B cell (primary cell): ENCODE results near the gene DMPK. TPM values are rescaled to one million over a fixed set of nuclear protein-coding genes. Genes with fewer than 3 reads are reported as not detected.
"Not testable (repeated sequence)": the region's sequence is repeated elsewhere in the genome, so short reads cannot be mapped to it uniquely, and the experiment has no call there.

Experiments used
- ATAC-seq: fragments of 200-7000 bp; cut with Tn5 transposase; one replicate; pipeline ENCODE4 v1.10.0; 2021; ENCODE audit warnings: low read depth, mild to moderate bottlenecking, moderate number of reproducible peaks, moderate library complexity
- CTCF ChIA-PET: fragments of 350-600 bp; sonication (Branson Sonifier 250); formaldehyde crosslinking; loops from one replicate; lab custom pipeline; 2021; ENCODE audit warnings: antibody characterized with exemption, inconsistent platforms; lab: Charles Lee
- POLR2A ChIA-PET: fragments of 350-600 bp; sonication (Branson Sonifier 250); formaldehyde crosslinking; loops from one replicate; lab custom pipeline; 2021; ENCODE audit warnings: antibody characterized with exemption; lab: Charles Lee
- DNase-seq: peaks from one replicate; pipeline ENCODE4 v3.0.0; 2013
- H2AFZ ChIP-seq: 2 replicates; pipeline ENCODE4 v1.6.1; 2012; ENCODE audit warnings: mild to moderate bottlenecking, low read depth, low read length; ENCODE audit not compliant: insufficient read depth, poor library complexity, severe bottlenecking
- H3K27ac ChIP-seq, 2 donors: 1 replicate in 1 of 2; 2 replicates in 1 of 2; pipeline ENCODE4 v1.5.1; 2012 to 2013; ENCODE audit warnings: low read length in 2 of 2, mild to moderate bottlenecking in 2 of 2, moderate library complexity in 1 of 2
- H3K27me3 ChIP-seq, 4 experiments: fragments of 200-600 bp in 1 of 4; sonication (generic) in 1 of 4; replicated peaks in 1 of 4; 1 replicate in 2 of 4; 2 replicates in 2 of 4; pipeline versions ENCODE4 v1.6.1 to v1.7.0; 2013 to 2016; ENCODE audit warnings: low read length in 3 of 4, mild to moderate bottlenecking in 2 of 4, mixed read lengths in 1 of 4, moderate library complexity in 1 of 4; ENCODE audit not compliant: insufficient read depth in 4 of 4, control insufficient read depth in 3 of 4; ENCODE audit errors: control extremely low read depth in 1 of 4
- H3K36me3 ChIP-seq, 2 experiments: replicated peaks in 1 of 2; 1 replicate in 1 of 2; 2 replicates in 1 of 2; pipeline versions ENCODE4 v1.6.1 to v1.7.1; 2013; ENCODE audit warnings: low read length in 1 of 2; ENCODE audit not compliant: insufficient read depth in 2 of 2, control insufficient read depth in 1 of 2; ENCODE audit errors: control extremely low read depth in 1 of 2, extremely low read depth in 1 of 2
- H3K4me1 ChIP-seq, 2 donors: fragments of 200-600 bp in 1 of 2; sonication (generic) in 1 of 2; 1 replicate in 1 of 2; 2 replicates in 1 of 2; pipeline versions ENCODE4 v1.5.1 to v1.6.1; 2013 to 2017; ENCODE audit warnings: low read length in 2 of 2; ENCODE audit not compliant: control insufficient read depth in 2 of 2, insufficient read depth in 2 of 2
- H3K4me2 ChIP-seq: replicated peaks from 2 replicates; pipeline ENCODE3; 2012; ENCODE audit warnings: mild to moderate bottlenecking, low read depth, low read length; ENCODE audit not compliant: poor library complexity, severe bottlenecking
- H3K4me3 ChIP-seq, 5 experiments: fragments of 200-600 bp in 1 of 5; sonication (generic) in 1 of 5; 1 replicate in 3 of 5; 2 replicates in 2 of 5; pipeline versions ENCODE4 v1.5.1 to v1.7.0; 2011 to 2016; ENCODE audit warnings: low read length in 4 of 5, mild to moderate bottlenecking in 4 of 5, low read depth in 2 of 5, control low read depth in 1 of 5, moderate library complexity in 1 of 5; ENCODE audit not compliant: insufficient read depth in 1 of 5; ENCODE audit errors: control extremely low read depth in 1 of 5, extremely low read depth in 1 of 5
- H3K79me2 ChIP-seq: fragments of 200-600 bp; sonication (generic); one replicate; pipeline ENCODE4 v1.6.0; 2016; ENCODE audit warnings: low read length; ENCODE audit not compliant: control insufficient read depth, insufficient read depth
- H3K9ac ChIP-seq: fragments of 200-600 bp; sonication (generic); 2 replicates; pipeline ENCODE4 v1.6.1; 2017; ENCODE audit warnings: mild to moderate bottlenecking, low read length, moderate library complexity
- H3K9me3 ChIP-seq, 3 donors: one replicate each; pipeline versions ENCODE4 v1.6.1 to v1.7.1; 2013; ENCODE audit warnings: low read length in 2 of 3; ENCODE audit not compliant: control insufficient read depth in 2 of 3, insufficient read depth in 1 of 3; ENCODE audit errors: control extremely low read depth in 1 of 3
- H4K20me1 ChIP-seq: 2 replicates; pipeline ENCODE4 v1.6.0; 2012; ENCODE audit warnings: mild to moderate bottlenecking, low read length; ENCODE audit not compliant: insufficient read depth, control insufficient read depth, poor library complexity, severe bottlenecking
- H3K27ac Mint-ChIP-seq: one replicate; pipeline ENCODE4 v1.8.0; 2021; ENCODE audit warnings: mixed read lengths
- H3K27me3 Mint-ChIP-seq: one replicate; pipeline ENCODE4 v1.8.0; 2021; ENCODE audit warnings: mixed read lengths
- H3K4me1 Mint-ChIP-seq: one replicate; pipeline ENCODE4 v1.8.0; 2021; ENCODE audit warnings: mixed read lengths
- H3K4me3 Mint-ChIP-seq: one replicate; pipeline ENCODE4 v1.8.0; 2021; ENCODE audit warnings: mixed read lengths
- H3K9me3 Mint-ChIP-seq: one replicate; pipeline ENCODE4 v1.8.0; 2022; ENCODE audit warnings: mixed read lengths; ENCODE audit not compliant: insufficient read depth
- EZH2 ChIP-seq: IDR thresholded peaks from 2 replicates; pipeline ENCODE4 v1.6.1; 2012; ENCODE audit warnings: borderline replicate concordance, low read depth, mild to moderate bottlenecking, moderate library complexity, low read length; ENCODE audit not compliant: insufficient read depth, poor library complexity, severe bottlenecking
- WGBS: methylation state at CpG from one replicate; pipeline ENCODE4 v1.1.5; 2013; ENCODE audit warnings: missing lambda C conversion rate; ENCODE audit not compliant: insufficient coverage; 5-methylcytosine and 5-hydroxymethylcytosine counted together
- intact Hi-C: fragments of 100-400 bp; cut with micrococcal nuclease; formaldehyde crosslinking; loops from one replicate; pipeline ENCODE4 v1.10.0; 2022
- polyA plus RNA-seq: library from polyadenylated mRNA; depleted of rRNA; stranded (reverse); fragments of >200 nt; gene quantifications from 2 replicates; pipeline ENCODE4 v1.2.3, GENCODE V29; 2012
- total RNA-seq, 2 donors: library from RNA; stranded (reverse); fragments of 120-200 nt in 1 of 2; gene quantifications; 1 replicate in 1 of 2; 2 replicates in 1 of 2; pipeline versions ENCODE4 v1.2.3 to v1.2.4, GENCODE V29; 2013 to 2022
- TF ChIP-seq, protein P1 (sequence below): fragments of 200-600 bp; IDR thresholded peaks from one replicate; pipeline ENCODE4 v1.8.0; 2022; ENCODE audit warnings: antibody characterized with exemption, mild to moderate bottlenecking

Gene DMPK
- total and polyA plus RNA-seq, 2 donors (not counting 1 experiment from before 2014, with no cell fraction given), result 28.7 to 58.3 TPM

DNA sequence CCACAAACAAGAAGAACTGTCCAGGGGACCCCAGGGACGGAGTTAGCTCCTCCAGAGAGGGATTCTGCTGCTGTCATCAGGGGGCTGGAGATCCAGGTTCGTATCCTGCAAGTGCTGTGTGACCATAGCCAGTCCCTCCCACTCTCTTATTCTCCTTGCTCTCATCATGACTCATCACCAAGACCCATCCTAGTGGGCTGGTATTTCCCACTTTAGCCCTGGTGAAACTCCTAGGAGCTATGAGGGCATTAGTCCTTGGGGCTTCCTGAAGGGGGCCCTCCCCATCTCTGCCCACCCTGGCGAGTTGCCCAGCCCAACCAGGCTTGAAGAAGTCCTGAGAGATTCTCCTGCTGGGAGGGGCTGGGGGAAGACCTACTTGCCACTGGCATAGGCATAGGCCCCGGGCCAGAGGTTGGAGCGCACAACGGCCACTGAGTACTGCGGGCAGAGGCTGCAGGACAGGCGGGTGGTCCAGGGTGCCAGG, 17.8 kb upstream of the DMPK start:
- TF ChIP-seq, protein P1, sequence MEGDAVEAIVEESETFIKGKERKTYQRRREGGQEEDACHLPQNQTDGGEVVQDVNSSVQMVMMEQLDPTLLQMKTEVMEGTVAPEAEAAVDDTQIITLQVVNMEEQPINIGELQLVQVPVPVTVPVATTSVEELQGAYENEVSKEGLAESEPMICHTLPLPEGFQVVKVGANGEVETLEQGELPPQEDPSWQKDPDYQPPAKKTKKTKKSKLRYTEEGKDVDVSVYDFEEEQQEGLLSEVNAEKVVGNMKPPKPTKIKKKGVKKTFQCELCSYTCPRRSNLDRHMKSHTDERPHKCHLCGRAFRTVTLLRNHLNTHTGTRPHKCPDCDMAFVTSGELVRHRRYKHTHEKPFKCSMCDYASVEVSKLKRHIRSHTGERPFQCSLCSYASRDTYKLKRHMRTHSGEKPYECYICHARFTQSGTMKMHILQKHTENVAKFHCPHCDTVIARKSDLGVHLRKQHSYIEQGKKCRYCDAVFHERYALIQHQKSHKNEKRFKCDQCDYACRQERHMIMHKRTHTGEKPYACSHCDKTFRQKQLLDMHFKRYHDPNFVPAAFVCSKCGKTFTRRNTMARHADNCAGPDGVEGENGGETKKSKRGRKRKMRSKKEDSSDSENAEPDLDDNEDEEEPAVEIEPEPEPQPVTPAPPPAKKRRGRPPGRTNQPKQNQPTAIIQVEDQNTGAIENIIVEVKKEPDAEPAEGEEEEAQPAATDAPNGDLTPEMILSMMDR, result no peak
- TF ChIP-seq EZH2, result no peak
- ChIA-PET CTCF (interaction anchor here (0.5 to 11.8 kb wide), 16 partner anchors 9 to 150 kb away, joined by 3 to 302 read pairs (median 4); partner anchors contain the start of genes DMPK, QPCTL and SIX5), POLR2A (interaction anchor here (2.8 kb wide), 1 partner anchor 31 kb away, joined by 23 read pairs; the partner anchor contains the start of gene SIX5)
- no peak overlapping the region for H3K9ac ChIP-seq
- no peaks in the 10 kb centered on the region for H3K36me3 ChIP-seq
- intact Hi-C loops, result no loop called here
- H3K27ac Mint-ChIP-seq, result no peak overlapping the region
- no peak overlapping the region for H3K4me2 ChIP-seq
- no peak overlapping the region for H3K27ac ChIP-seq
- peaks cover 6% of the 10 kb centered on the region for H3K4me1 Mint-ChIP-seq
- no peak overlapping the region for H3K4me3 Mint-ChIP-seq
- no peaks in the 10 kb centered on the region for H3K9me3 ChIP-seq
- H3K79me2 ChIP-seq, result peaks cover 3% of the 10 kb centered on the region
- ATAC-seq (no peak), DNase-seq (no peak)
- no peak overlapping the region for H3K4me3 ChIP-seq
- 84% methylated on average over 7 of the region's 8 CpGs for whole genome bisulfite sequencing
- H3K4me1 ChIP-seq, result peaks cover 3 to 6% of the 10 kb centered on the region in 2 donors
- H3K9me3 Mint-ChIP-seq, result no peaks in the 10 kb centered on the region
- peaks cover 0 to 12% (median 0%) of the 10 kb centered on the region in 4 experiments for H3K27me3 ChIP-seq
- no peaks in the 10 kb centered on the region for H4K20me1 ChIP-seq
- H2AFZ ChIP-seq, result no peak overlapping the region
- peaks cover 9% of the 10 kb centered on the region for H3K27me3 Mint-ChIP-seq

DNA sequence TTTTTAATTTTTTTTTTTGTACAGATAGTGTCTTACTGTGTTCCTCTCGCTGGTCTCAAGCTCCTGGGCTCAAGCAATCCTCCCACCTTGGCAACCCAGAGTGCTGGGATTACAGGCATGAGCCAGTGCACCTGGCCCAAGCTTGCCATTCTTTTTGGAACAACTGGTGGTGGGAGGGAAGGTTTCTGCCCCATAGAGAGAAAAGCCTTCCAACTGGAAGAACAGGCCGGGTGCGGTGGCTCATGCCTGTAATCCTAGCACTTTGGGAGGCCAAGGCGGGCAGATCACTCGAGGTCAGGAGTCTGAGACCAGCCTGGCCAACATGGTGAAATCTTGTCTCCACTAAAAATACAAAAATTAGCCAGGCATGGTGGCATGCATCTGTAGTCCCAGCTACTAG, 17.3 kb upstream of the DMPK start:
- ATAC-seq, H3K4me2 ChIP-seq, H3K4me3 ChIP-seq, H2AFZ ChIP-seq, H4K20me1 ChIP-seq, H3K27ac Mint-ChIP-seq, H3K79me2 ChIP-seq, H3K4me1 Mint-ChIP-seq, H3K4me1 ChIP-seq, H3K4me3 Mint-ChIP-seq, H3K9me3 Mint-ChIP-seq, H3K9ac ChIP-seq, H3K9me3 ChIP-seq, H3K36me3 ChIP-seq, DNase-seq, H3K27ac ChIP-seq: not testable (repeated sequence)
- H3K27me3 Mint-ChIP-seq, result peaks cover 14% of the 10 kb centered on the region
- intact Hi-C loops, result loop anchor here (1.0 to 10.0 kb wide), 3 partner anchors 29 to 276 kb away; partner anchors contain the start of gene CCDC61
- WGBS, result 88% methylated on average over 1 of the region's 5 CpGs
- ChIA-PET CTCF (interaction anchor here (0.6 to 11.8 kb wide), 20 partner anchors 9 to 515 kb away, joined by 3 to 302 read pairs (median 4); partner anchors contain the start of genes DMPK, FBXO46, QPCTL and SIX5), POLR2A (interaction anchor here (2.8 kb wide), 1 partner anchor 30 kb away, joined by 23 read pairs; the partner anchor contains the start of gene SIX5)
- H3K27me3 ChIP-seq, result peaks cover 0 to 12% (median 0%) of the 10 kb centered on the region in 4 experiments
